ENCODE results near the gene CDH22. TPM values are rescaled to one million over a fixed set of nuclear protein-coding genes. Genes with fewer than 3 reads are reported as not detected.

CDH22 gene
- total RNA-seq, 1 donor from 2014 or later = 0.09 TPM

DNA sequence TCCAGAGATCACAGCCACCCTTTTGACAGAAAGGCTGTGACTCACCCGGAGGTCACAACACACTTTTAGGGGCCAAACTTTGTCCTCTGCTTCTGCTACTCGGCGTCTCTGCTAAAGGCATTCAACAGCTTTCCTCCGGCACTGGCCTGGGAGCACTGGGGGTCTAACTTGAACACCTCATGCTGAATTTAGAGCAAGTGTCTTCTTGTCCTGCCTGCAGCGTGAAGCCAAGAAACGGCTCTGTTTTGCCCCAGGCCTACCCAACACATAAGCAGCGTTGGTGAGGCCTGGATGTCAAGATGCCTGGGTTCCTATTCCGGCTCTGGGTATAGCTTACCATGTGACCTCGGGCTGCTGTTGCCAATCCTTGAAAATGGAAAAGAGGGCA, 2.3 kb downstream of the CDH22 start:
- ATAC-seq (ENCODE audit: low read depth) (no peak), DNase-seq (no peak)
- H3K36me3 Mint-ChIP-seq (ENCODE audit: low read depth) = no peaks in the 10 kb centered on the region
- CTCF ChIA-PET = interaction anchor here (0.9 to 1.8 kb wide), 6 partner anchors 21 to 375 kb away, joined by 3 to 9 read pairs (median 4); no protein-coding TSS in a partner anchor
- TF ChIP-seq, protein P1, sequence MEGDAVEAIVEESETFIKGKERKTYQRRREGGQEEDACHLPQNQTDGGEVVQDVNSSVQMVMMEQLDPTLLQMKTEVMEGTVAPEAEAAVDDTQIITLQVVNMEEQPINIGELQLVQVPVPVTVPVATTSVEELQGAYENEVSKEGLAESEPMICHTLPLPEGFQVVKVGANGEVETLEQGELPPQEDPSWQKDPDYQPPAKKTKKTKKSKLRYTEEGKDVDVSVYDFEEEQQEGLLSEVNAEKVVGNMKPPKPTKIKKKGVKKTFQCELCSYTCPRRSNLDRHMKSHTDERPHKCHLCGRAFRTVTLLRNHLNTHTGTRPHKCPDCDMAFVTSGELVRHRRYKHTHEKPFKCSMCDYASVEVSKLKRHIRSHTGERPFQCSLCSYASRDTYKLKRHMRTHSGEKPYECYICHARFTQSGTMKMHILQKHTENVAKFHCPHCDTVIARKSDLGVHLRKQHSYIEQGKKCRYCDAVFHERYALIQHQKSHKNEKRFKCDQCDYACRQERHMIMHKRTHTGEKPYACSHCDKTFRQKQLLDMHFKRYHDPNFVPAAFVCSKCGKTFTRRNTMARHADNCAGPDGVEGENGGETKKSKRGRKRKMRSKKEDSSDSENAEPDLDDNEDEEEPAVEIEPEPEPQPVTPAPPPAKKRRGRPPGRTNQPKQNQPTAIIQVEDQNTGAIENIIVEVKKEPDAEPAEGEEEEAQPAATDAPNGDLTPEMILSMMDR (IDR thresholded peaks at IDR 0.05) = no peak
- H3K4me1 Mint-ChIP-seq = peaks cover 5% of the 10 kb centered on the region
- H3K27ac Mint-ChIP-seq = no peak overlapping the region
- POLR2A ChIA-PET = no interaction called here
- no peaks in the 10 kb centered on the region for H3K9me3 Mint-ChIP-seq
- H3K27me3 Mint-ChIP-seq = peaks cover 55% of the 10 kb centered on the region
- H3K4me3 Mint-ChIP-seq = no peak overlapping the region
- intact Hi-C loops (cut with micrococcal nuclease) = loop anchor here (10.0 kb wide), 1 partner anchor 259 kb away; no protein-coding TSS in a partner anchor

DNA sequence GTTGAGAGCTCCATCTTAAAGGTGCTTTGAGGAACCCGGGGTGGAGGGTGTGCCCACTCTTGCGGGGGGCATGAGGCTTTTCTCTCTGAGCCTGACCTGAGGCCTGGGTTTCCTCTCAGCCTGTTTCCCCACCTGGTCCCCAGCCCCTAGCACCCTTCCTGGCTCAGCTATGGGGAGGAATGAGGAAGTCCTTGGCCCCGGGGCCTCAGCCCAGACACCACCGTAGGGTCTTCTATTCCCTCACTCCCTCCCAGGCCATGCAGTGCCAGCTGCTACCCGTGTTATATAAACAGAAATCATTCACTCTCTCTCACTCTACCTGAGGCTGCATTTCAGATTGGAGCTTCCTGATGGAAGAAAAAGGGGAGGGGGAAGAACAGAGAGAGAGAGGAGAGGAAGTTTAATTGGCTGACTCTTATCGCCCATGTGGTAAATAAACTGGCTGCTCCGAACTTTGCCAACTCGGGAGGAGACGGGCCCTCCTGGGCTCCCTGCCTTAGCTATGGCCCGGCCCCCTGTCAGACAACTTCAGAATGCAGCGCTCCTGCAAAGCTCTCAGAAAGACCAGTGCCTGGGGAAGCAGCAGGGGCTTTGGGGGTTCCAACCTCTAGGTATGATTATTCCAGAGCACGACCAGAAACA, 2.8 kb downstream of the CDH22 start:
- POLR2A ChIA-PET = no interaction called here
- Mint-ChIP-seq H3K4me1 (peaks cover 5% of the 10 kb centered on the region), H3K36me3 (ENCODE audit: low read depth) (no peaks in the 10 kb centered on the region), H3K27me3 (peaks cover 50% of the 10 kb centered on the region), H3K4me3 (no peak overlapping the region), H3K9me3 (no peaks in the 10 kb centered on the region), H3K27ac (no peak overlapping the region)
- TF ChIP-seq, protein P1 (IDR thresholded peaks at IDR 0.05) = no peak
- intact Hi-C loops (cut with micrococcal nuclease) = loop anchor here (10.0 kb wide), 1 partner anchor 259 kb away; no protein-coding TSS in a partner anchor
- ATAC-seq (ENCODE audit: low read depth) (no peak), DNase-seq (no peak)
- CTCF ChIA-PET = interaction anchor here (0.9 to 1.8 kb wide), 4 partner anchors 21 to 376 kb away, joined by 3 to 9 read pairs (median 4); no protein-coding TSS in a partner anchor

DNA sequence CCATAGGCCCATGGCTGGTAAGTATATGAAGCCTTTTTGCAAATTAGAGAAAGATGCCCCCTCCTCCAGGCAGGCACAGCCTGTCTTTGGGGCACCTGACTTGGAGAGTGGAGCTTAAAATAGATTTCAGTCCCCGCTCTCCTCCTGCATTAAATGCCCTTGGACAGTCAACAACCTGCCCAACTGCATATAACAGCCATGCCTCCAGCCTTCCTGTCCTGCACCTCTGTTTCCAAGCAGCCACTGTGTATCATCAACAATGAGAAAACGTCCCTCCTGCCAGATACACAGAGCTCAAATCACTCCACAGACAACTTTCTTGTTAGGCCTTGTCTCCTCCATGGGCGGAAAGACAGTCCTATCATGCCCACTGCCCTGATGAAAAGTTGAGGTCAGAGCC, 3.4 kb downstream of the CDH22 start:
- no peak for DNase-seq
- TF ChIP-seq, protein P1 (IDR thresholded peaks at IDR 0.05) = no peak
- Mint-ChIP-seq H3K4me3 (no peak overlapping the region), H3K36me3 (ENCODE audit: low read depth) (no peaks in the 10 kb centered on the region), H3K9me3 (no peaks in the 10 kb centered on the region), H3K27me3 (peaks cover 46% of the 10 kb centered on the region), H3K4me1 (peaks cover 5% of the 10 kb centered on the region), H3K27ac (no peak overlapping the region)
- POLR2A ChIA-PET = no interaction called here
- intact Hi-C loops (cut with micrococcal nuclease) = loop anchor here (10.0 kb wide), 1 partner anchor 260 kb away; no protein-coding TSS in a partner anchor
- no peak for ATAC-seq (ENCODE audit: low read depth)
- CTCF ChIA-PET = interaction anchor here (0.9 to 1.8 kb wide), 3 partner anchors 44 to 377 kb away, joined by 3 to 9 read pairs (median 6); no protein-coding TSS in a partner anchor

DNA sequence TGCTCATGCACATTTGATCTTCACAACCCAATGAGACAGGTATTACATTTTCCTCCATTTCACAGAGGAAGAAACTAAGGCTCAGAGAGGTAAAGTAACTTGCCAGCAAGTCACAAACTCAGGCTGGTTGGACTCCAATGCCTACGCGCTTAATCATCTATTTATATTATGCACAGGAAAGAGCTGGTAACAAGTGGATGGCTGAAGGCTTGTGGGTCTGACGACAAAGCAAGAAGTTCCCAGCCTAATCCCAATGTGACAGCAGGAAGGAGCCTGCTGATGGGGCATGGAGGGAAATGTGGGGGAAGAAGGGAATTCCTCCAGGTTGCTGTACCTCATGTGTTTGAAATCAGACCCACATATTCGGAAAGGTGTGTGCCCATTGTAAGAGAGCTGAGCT, 3.9 kb downstream of the CDH22 start:
- Mint-ChIP-seq H3K9me3 (no peaks in the 10 kb centered on the region), H3K27ac (no peak overlapping the region), H3K27me3 (peaks cover 41% of the 10 kb centered on the region), H3K4me3 (no peak overlapping the region), H3K36me3 (ENCODE audit: low read depth) (no peaks in the 10 kb centered on the region), H3K4me1 (peaks cover 5% of the 10 kb centered on the region)
- DNase-seq (no peak), ATAC-seq (ENCODE audit: low read depth) (no peak)
- TF ChIP-seq, protein P1 (IDR thresholded peaks at IDR 0.05) = no peak
- intact Hi-C loops (cut with micrococcal nuclease) = loop anchor here (10.0 kb wide), 1 partner anchor 260 kb away; no protein-coding TSS in a partner anchor
- ChIA-PET CTCF (interaction anchor here (1.8 kb wide), 1 partner anchor 45 kb away, joined by 9 read pairs; no protein-coding TSS in a partner anchor), POLR2A (no interaction called here)

DNA sequence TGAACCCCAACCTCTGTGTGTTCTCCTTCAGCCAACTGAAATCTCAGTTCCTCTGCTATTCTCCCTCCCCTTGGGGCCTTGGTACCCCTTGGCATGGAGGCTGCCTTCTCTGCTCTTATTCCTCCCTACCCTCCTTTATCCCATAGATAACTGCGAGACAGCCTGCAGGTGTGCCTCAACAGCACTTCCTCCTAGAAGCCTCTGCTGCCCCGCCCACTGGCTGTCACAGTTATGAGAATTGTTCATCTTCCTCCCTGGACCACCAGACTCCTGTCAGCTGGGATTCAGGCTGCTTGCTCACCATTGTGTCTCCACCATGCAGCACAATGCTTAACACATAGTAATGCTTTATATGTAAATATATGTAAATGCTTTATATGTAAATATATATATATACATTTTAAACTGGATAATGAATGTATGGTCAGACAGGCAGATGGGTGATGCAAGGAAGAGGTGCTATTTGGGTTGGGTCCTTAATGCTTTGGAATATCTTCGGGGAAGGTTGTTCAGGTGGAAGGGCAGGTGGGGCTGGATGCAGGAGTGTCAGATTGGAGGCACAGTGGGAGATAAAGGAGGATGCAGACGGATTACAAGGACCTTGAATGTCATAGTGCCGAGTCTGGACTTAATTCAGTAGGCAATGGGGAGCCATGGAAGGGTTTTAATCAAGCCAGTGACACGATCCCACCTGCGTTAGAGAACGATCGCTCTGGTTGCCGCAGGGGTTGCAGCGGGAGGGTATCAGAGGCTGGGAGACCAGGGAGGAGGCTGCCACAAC, 4.9 kb downstream of the CDH22 start:
- H3K27me3 Mint-ChIP-seq = peaks cover 37% of the 10 kb centered on the region
- TF ChIP-seq, protein P1 (IDR thresholded peaks at IDR 0.05) = no peak
- ChIA-PET CTCF (no interaction called here), POLR2A (no interaction called here)
- peaks cover 5% of the 10 kb centered on the region for H3K4me1 Mint-ChIP-seq
- no peaks in the 10 kb centered on the region for H3K36me3 Mint-ChIP-seq (ENCODE audit: low read depth)
- DNase-seq (no peak), ATAC-seq (ENCODE audit: low read depth) (no peak)
- no peak overlapping the region for H3K27ac Mint-ChIP-seq
- intact Hi-C loops (cut with micrococcal nuclease) = loop anchor here (10.0 kb wide), 1 partner anchor 261 kb away; no protein-coding TSS in a partner anchor
- no peaks in the 10 kb centered on the region for H3K9me3 Mint-ChIP-seq
- H3K4me3 Mint-ChIP-seq = no peak overlapping the region
